Measurements from ENCODE around the gene ARIH1. TPM values are rescaled to one million over a fixed set of nuclear protein-coding genes. Genes with fewer than 3 reads are reported as not detected.

The ARIH1 gene
- total and polyA plus RNA-seq, 2 of the 4 experiments (the other 2 are of a cell fraction): 24.0 to 41.2 TPM

- intact Hi-C loops (cut with micrococcal nuclease): loop anchor here (5.0 kb wide), 1 partner anchor 116 kb away; the partner anchor contains the start of gene ARIH1
- POLR2A ChIA-PET (ENCODE audit: unreplicated experiment): no interaction called here
- Histone ChIP-seq H3K4ac (ENCODE audit: low read depth, low read length) (no peak overlapping the region), H3K4me2 (ENCODE audit: low read depth, low read length) (no peak overlapping the region), H3K9ac (ENCODE audit: low read depth, low read length) (no peak overlapping the region), H4K91ac (ENCODE audit: insufficient read depth, low read depth, low read length) (no peak overlapping the region), H4K8ac (ENCODE audit: low read depth in 2 of 2, low read length in 2 of 2) (no peak overlapping the region), H3K4me3 (ENCODE audit: insufficient read depth, low read depth, low read length) (no peak overlapping the region), H3K79me1 (ENCODE audit: low read depth in 1 of 2, low read length in 2 of 2) (peaks cover 5 to 7% of the 10 kb centered on the region in 2 experiments; a peak in 3 of 4 replicates), H3K18ac (ENCODE audit: low read depth, low read length) (no peak overlapping the region), H3K27ac (ENCODE audit: insufficient read depth, low read length) (no peak overlapping the region), H3K9me3 (ENCODE audit: control insufficient read depth, insufficient read depth, low read length) (no peaks in the 10 kb centered on the region), H3K4me1 (ENCODE audit: control insufficient read depth, insufficient read depth, low read length) (no peaks in the 10 kb centered on the region), H2BK20ac (ENCODE audit: low read depth, low read length) (no peak overlapping the region), H3K9me1 (ENCODE audit: insufficient read depth, low read length) (0 out of 2 replicates have a peak, but pooled peaks cover 4% of the 10 kb centered on the region), H2BK15ac (ENCODE audit: low read depth, low read length) (no peak overlapping the region), H4K5ac (ENCODE audit: low read depth, low read length) (no peak overlapping the region), H3K36me3 (ENCODE audit: control insufficient read depth, insufficient read depth, low read length) (peaks cover 9% of the 10 kb centered on the region), H2BK120ac (ENCODE audit: low read depth, low read length) (no peak overlapping the region), H4K20me1 (ENCODE audit: insufficient read depth, low read length) (peaks cover 3% of the 10 kb centered on the region; the same call in 1 of the 2 replicates), H2AFZ (replicated peaks; ENCODE audit: low read length, poor library complexity) (no peak overlapping the region), H3K27me3 (ENCODE audit: control insufficient read depth, insufficient read depth, low read length) (no peaks in the 10 kb centered on the region), H3K14ac (replicated peaks; ENCODE audit: low read depth, low read length) (no peak overlapping the region), H2AK9ac (replicated peaks; ENCODE audit: low read depth, low read length, poor library complexity) (no peak overlapping the region), H2AK5ac (ENCODE audit: low read depth, low read length) (no peak overlapping the region), H2BK5ac (ENCODE audit: low read depth, low read length, poor library complexity, severe bottlenecking) (no peak overlapping the region), H3K56ac (ENCODE audit: extremely low read depth, insufficient read depth, low read length) (no peak overlapping the region), H3K23ac (ENCODE audit: low read depth, low read length) (no peak overlapping the region)
- ATAC-seq (ENCODE audit: low read depth) (no peak), DNase-seq (no peak)
- no TSS peak for BruUV-seq (replicated peaks)
- TF ChIP-seq BHLHE40 (IDR thresholded peaks at IDR 0.05; ENCODE audit: low read depth, low read length) (no peak), ELK1 (IDR thresholded peaks at IDR 0.05; ENCODE audit: borderline replicate concordance, low read depth, low read length) (no peak), FOS (IDR thresholded peaks at IDR 0.05; ENCODE audit: low read depth, low read length) (no peak), CEBPB (IDR thresholded peaks at IDR 0.05; ENCODE audit: low read depth, low read length) (no peak), MAFK (IDR thresholded peaks at IDR 0.05; ENCODE audit: low read depth, low read length) (no peak), MAZ (IDR thresholded peaks at IDR 0.05; ENCODE audit: borderline replicate concordance, low read depth, low read length) (no peak), CHD1 (IDR thresholded peaks at IDR 0.05; ENCODE audit: low read depth, low read length) (no peak), NFE2L2 (IDR thresholded peaks at IDR 0.05; ENCODE audit: low read depth, low read length) (no peak), MXI1 (IDR thresholded peaks at IDR 0.05; ENCODE audit: borderline replicate concordance, low read depth, low read length) (no peak), USF2 (IDR thresholded peaks at IDR 0.05; ENCODE audit: low read depth, low read length) (no peak), SMC3 (IDR thresholded peaks at IDR 0.05; ENCODE audit: low read depth, low read length) (no peak), RAD21 (IDR thresholded peaks at IDR 0.05; ENCODE audit: low read length) (no peak), RCOR1 (IDR thresholded peaks at IDR 0.05; ENCODE audit: insufficient replicate concordance, low read length) (no peak), RFX5 (IDR thresholded peaks at IDR 0.05; ENCODE audit: low read depth, low read length) (no peak), CTCF (conservative IDR thresholded peaks at IDR 0.05; ENCODE audit: low read depth, low read length) (no peak), POLR2A (IDR thresholded peaks at IDR 0.05; ENCODE audit: low read depth, low read length) (no peak)
- CTCF ChIA-PET: no interaction called here
- no CpG with 5 or more reads among the region's 3 CpGs for WGBS, 2 experiments (ENCODE audit: extremely low coverage in 2 of 2, insufficient read length in 1 of 2)
- in situ Hi-C loops (cut with MboI; ENCODE audit: low sequenced_read_pairs): no loop called here
- dilution Hi-C loops (cut with HindIII; ENCODE audit: low sequenced_read_pairs, unreplicated experiment): no loop called here
Observed at GRCh38 chr15:72588096-72588495, 114.0 kb downstream of the ARIH1 start.

Measured in IMR-90 (cell line).